Dedifferentiated amniotic fluid mesenchymal stem cell (primary cell): ENCODE results near the gene TNNI2.

ENCODE experiments used
- DNase-seq: peaks from one replicate; pipeline ENCODE4 v3.0.0-alpha.2; 2016; ENCODE audit errors: extremely low spot score

The TNNI2 gene

GRCh38 chr11:1821562-1821961 is 17.2 kb upstream of the TNNI2 start:
- DNase-seq, result no peak

DNA sequence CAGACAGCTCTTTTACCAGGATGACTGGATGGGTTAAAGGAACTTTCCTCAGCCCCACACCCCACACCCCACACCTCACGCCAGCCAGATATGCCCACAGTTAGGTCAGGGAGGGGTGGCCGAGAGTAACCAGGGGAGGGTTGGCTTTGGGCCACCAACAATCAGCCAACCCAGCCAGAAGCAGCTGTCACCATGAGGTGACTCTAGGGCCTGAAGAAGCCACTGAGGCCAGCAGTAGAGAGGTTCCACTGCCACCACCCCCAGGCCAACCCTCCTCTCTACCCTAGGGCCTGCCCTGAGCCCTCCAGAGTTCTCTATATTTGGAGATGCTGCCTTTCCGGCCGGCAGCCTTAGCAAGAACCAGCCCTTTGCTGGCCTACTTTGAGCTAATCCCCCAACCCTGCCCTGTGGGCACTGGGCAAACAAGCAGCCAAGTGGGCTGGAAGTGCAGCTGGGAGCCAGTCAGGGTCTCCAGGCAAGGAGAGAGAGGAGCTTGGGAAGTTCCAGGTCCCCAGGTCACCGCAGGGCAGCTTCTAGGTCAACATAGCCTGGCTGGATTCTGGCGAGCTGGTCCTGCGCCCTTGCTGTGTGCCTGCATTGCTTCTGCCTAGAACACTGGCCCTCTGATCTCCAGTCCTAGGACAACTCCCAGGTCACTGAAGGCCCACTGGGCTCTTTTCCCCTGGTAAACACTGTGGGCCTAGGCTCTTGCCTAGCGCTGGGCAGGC is 16.0 kb upstream of the TNNI2 start:
- no peak for DNase-seq

DNA sequence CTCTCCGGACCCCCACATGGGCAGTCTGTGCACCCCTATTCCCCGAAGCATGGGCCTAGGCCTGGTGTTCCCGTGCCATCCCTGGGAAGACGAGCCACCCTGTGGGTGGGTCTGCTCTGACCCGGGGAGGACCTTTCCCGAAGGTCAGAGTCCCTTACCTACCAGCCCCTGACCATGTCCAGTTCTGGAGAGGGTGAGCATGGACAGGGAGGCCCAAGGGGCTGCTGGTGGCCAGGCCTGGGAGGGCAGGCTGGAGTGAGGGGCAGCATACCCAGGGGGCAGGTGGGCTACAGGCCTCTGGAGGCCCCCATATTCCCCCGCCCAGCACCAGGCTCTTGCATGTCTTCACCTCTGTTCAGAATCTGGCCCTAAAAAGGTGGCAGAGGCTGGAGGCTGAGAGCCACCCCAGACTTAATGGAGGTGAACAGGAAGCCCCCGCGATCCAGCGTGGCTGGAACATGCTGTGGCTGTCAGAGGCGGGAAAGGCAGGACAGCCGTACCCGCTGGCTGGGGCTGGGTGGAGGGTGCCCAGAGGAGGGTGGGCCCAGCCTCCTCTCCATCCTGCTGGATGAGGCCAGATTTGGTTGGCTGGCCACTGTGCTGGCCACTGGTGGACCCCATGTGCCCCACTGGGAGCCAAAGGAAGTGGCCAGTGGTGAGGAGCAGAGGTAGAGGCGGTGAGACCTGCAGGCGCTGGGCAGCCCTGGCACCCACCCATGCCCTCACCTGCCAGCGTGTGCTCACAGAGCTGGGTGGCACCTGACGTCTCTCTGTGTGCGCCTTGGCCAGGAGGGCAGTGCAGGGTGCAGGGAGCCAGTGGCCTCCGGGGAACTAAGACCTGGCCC is 15.2 kb upstream of the TNNI2 start:
- no peak for DNase-seq

DNA sequence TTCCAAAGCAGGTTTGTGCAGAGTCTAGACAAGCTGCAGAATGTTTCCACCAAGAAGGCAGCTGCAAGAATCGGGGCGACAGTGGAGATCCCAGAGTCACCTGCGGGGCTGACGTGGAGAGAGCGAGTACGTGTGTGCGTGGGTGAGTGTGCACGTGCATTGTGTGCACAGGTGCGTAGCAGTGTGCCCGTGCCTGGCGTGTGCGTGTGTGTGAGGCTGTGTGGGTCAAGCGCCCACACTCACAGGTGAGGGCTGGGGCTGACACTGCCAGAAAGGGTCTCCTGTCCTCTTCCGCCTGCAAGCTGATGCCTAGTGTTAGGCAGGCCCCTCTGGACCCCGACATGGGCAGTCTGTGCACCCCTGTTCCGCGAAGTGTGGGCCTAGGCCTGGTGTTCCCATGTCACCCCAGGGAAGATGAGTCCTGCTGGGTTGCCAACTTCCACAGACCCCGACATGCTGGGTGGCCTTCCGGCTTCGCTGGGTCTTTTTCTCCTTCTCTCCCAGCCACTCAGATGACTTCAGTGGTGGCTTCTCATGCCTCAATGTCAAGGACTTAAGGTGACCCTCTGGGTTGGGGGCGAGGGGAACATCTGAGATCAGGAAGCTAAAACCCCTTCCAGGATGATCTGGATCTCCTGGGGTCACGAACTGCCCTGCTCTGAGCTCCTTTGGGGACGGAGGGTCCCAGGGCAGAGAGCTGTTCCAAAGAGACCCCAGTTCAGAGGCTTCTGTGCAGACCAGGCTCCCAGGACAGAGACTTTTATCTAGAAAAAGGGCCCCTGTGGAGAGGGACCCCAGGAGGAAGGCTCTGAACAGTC is 14.4 kb upstream of the TNNI2 start:
- no peak for DNase-seq

DNA sequence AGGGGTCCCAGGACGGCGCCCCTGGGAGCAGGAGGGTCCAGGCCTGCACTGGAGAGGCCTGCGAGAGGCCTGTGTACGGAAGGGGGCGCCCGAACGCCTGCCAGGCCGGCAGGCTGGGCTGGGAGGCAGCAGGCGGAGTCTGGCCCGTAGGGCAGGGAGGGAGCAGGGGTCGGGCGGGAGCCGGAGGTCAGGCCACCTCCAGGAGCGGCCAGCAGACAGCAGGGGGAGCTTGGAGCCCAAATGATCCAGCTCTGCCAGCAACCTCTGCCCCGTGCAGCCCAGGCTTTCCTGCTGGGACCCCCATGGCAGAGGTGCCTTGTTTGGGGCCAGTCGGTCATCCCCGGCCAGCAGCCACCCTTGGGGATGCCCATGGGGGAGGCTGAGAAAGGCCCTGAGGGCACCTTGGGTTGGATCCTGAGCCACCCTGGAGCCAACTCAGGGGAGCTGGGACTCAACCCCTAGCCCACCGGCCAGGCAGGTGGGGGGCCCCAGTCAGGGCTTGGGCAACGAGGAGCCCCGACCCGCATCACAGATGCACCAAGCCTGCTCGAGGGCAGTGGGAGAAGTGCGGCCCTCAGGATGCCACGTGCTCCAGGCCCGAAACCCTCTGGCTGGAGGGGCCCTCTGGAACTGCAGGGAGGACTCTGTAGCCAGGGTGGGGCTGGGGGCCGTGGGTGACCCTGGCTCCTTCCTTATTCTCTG is 13.6 kb upstream of the TNNI2 start:
- no peak for DNase-seq

GRCh38 chr11:1825785-1826451 is 12.9 kb upstream of the TNNI2 start:
- DNase-seq, result no peak

GRCh38 chr11:1826552-1827094 is 12.2 kb upstream of the TNNI2 start:
- no peak for DNase-seq

DNA sequence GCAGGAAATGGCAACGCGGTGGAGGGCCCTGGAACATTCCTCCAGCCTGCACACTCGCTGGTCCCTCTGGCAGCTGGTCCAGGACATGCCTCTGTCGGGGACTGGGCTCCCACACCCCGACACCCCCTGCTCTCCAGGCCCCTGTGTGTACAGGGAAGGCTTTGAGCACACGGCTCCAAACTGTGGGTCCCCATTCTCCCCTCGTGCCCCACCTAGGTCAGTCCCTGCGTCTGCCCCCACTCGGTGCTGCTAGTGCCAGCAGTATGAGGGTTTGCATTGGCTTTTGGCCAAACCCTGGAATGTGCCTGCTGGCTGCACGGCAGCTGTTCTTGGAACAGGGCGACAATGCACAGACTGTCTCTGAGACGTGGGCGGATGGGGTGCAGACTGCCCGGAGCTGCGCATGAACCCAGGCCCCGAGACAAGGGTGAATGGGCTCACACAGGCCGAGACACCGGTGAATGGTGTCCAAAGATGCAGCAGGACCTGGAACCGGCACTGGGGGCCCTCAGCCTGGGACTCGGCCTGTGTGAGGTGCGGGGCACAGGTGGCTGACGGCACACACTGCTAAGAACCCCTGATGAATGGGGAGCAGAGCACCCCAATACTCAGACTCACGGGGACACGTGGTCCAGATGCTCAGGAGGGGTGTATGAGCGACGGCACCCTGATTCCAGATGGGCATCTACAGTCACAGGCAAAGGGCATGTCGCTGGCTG is 11.5 kb upstream of the TNNI2 start:
- peak; percentile 66 for DNase-seq

GRCh38 chr11:1827931-1828330 is 10.8 kb upstream of the TNNI2 start:
- DNase-seq, result no peak

DNA sequence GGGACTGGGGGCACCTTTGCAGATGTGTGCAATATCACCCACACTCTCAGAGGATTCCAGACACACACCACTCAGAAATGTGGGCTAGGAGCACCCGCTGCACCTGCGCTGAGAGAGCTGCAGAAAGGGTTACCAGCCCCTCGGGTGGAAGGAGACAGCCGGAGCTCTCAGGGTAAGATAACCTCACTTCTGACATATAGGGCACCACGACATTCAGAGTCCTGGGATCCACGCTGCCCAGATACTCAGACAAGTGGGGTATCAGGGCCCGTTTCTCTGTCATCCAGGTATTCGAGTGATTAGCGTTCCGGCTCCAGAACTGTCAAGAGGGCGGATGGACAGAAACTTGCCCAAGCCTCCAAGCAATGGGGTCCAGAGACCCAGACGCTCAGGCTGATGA is 10.2 kb upstream of the TNNI2 start:
- no peak for DNase-seq

- peak; percentile 44 for DNase-seq
These were observed 9.6 kb upstream of the TNNI2 start for GRCh38 chr11:1829039-1829820.

DNA sequence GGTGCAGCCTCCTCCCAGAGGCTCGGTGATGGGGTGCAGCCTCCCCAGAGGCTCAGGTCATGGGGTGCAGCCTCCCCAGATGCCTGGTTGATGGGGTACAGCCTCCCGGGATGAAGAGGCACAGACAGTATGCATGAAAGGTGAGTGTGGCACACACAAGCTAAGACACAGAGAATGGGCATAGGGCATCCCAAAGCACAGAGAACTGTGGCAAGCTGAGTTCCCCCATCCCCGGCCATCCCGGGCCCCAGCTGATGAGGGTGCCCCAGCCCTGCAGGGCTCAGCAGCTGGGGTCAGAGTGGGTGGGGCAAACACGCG is 8.8 kb upstream of the TNNI2 start:
- DNase-seq, result no peak

GRCh38 chr11:1830322-1831223 is 8.2 kb upstream of the TNNI2 start:
- no peak for DNase-seq

DNA sequence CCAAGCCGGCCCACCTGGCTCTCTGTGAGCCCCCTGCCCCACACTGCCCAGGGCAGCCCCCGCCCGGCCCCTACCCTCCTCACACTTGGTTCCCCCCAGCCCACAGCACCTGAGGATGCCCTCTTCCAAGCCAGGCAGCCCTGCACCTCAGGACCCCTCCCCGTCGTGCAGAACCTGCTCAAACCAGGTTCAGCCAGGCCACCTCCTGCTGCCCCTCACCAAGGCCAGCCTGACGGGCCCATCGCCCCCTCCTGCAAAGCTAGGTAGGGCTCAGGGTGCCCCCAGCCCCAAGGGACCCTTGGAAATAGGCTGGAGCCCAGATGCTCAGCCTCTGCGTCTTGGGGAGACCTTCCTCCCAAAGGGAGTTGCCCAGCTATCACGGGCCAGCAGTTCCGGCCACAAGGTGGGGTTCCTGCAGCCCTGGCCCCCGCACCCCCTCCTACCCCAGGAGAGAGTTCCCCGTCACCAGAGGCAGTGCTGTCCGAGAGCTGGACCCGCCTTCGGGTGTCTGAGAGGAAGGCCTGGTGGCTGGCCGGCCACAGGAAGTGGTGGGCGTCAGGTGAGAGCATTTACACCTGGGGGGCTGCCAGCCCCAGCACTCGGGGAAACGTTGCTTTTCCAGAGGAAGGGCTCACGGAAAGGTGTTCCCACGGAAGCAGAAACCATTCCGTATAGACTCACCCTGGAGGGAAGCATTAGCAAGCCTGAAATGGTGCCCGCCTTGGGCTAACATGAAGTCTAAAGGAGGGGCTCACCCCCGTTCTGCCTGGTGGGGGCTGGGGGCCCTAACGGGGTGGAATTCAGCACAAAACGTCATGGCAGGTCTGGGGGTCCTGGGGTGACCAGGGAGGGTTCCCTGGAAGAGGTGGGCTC is 7.2 kb upstream of the TNNI2 start:
- DNase-seq, result no peak

DNA sequence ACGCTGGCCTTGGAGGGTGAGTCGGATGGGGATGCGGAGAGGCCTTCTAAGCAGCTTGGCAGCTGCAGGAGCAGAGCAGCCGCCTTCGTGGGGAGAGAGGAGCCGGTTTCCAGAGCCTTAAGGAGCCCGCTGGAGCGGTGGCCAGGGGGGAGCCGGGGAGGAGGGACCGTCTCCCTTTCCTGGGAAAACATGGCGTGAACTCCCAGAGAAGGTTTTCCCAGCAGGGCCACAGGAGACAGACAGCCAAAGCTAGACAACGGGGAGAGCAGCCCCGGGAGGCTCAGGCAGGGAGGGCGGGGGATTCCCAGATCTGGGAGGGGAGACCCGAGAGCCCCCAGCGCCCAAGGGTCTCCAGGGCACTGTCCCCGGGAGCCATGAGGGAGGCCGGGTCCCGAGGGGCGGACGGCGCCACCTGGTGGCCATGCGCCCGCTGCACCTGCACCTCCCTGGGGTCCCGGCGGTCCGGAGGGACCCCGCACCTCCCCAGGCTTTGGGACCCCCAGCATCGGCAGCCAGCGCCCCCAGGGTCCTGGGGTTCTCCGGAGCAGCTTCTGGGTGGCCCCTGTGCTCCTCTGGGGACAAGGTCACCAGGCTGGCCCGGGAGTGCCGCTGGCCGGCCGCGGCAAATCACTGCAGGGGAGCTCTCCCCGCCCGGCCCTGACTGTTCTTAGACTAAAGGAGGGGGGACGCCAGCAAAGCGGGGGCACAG is 6.4 kb upstream of the TNNI2 start:
- DNase-seq, result no peak

DNA sequence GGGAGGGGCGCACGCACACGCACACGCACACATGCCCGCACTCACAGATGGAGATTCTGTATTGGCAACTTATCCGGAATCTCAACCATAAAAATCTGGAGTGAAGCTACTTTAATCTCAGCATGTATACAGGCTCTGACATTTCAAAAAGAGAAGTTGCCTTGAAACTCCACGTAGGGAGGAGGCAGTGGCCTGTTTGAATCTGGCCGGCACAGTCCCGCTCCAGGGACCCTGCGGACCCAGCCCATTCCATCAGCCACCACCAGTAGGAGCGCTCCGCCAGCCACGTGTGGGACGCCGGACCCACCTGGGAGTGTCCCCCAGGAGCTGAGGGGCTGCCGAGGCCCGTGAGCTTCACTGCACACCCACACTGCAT is 5.9 kb upstream of the TNNI2 start:
- no peak for DNase-seq

DNA sequence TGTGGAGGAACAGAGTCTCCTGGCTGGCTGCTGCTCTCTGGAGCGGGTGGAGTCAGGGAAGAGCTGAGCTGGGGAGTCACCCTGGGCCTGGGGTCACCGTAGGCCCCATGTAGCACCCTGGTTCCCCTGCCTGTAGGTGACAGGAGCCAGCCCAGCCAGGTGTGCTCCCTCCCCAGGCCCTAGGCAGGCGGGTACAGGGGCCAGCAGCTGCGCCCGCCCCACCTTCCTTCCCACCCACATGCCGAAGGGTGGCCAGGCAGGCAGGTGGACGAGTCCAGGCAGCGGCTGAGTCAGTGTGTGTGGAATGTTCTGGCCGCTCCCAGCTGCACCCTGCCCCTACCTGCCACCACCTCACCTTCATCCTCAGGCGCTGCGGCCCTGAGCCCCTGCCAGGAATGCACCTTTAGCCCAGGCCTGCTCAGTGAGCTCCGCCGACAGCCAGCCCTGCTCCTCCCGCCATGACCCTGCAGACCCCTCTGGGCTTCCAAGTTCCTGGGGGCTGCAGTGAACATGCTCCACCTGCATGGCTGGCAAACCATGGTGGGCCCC is 4.6 kb upstream of the TNNI2 start:
- DNase-seq, result no peak
